HS-5 (cell line): Measurements from ENCODE around the gene B3GAT1.

Source experiments
- DNase-seq: peaks from one replicate; pipeline ENCODE4 v3.0.0-alpha.2; 2012; ENCODE audit warnings: low read depth

B3GAT1 gene

DNA sequence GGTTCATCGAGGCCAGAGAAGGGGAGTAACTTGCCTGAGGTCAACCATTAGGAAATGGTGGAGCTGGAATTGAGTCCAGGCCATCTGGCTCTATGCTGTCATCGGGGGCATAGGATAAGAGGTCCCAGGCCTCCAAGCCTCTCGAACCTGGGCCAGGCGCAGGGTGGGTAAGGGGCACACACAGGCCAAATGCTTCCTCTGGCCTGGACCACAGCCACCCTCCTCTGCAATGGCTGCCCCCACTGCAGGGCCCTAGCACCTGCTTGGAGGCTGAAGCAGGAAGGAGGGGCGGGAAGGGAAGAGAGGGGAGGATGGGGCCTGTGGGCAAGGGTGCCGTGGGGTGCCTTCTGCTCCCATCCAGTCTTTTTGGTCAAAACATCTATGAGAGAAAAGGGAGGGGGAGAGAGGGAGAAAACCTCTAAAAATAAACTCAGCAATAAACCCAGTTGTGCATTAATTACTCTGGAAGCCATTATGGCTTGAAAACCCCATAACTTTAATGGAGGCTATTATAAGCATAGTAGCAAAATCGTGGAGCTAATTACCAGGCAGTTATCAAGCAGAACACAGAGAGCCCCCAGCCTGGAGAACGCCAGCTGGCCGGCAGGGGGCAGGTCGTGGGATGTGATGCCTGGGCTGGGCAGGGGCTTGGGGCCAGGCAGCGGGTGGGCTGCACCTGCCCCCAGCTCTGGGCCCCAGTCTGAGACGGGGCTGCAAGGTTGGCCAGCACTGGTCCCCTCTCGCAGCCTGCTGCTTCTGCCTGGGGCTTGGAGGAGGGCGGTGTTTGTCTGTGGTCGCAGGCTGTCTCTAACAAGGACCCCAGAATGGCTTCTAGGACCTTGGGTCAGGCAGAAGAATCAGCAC, 21.1 kb downstream of the B3GAT1 start:
- no peak for DNase-seq

GRCh38 chr11:134389464-134390180, 22.4 kb downstream of the B3GAT1 start:
- DNase-seq = no peak

GRCh38 chr11:134388590-134388989, 23.5 kb downstream of the B3GAT1 start:
- DNase-seq = no peak

DNA sequence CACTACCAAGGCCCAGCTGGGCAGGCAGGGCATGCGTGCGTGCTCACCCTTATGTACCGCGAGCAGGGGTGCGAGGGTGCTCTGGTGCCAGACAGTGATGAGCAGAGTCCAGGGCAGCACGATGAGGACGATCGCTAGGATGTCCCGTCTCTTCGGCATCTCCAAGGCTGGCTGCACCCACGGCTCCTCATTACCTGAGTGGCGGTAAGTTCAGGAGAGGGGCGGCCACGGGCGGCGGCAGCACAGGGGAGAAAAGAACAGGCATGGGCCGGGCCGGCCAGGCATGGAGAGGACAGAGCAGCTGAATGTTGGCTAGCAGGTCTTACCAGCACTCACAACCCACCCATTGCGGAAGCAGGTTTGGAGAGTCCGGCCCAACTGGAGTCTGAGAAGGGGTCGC, 24.5 kb downstream of the B3GAT1 start:
- no peak for DNase-seq

GRCh38 chr11:134386945-134387344, 25.1 kb downstream of the B3GAT1 start:
- DNase-seq = no peak

GRCh38 chr11:134385774-134386565, 26.1 kb downstream of the B3GAT1 start:
- DNase-seq = no peak

DNA sequence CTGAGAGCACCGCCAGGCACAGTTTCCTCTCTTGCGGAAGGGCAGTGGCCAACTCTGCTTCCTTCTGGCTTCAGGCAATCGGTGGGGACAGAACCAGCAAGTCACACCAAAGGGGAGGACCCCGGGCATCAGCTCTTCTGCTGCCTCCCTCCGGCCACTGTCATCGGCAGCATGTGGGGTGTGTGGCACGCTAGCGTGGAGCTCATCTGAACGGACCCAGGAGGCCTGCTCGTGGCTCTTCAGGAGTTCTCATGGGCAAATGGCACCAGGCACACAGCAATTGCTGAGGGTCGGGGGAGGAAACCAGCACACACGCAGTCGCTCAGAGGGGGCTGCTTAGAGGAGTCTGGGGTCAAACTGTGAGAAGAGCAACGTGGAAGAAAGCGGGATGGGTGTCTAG, 26.9 kb downstream of the B3GAT1 start:
- no peak for DNase-seq

GRCh38 chr11:134384406-134384805, 27.6 kb downstream of the B3GAT1 start:
- DNase-seq = no peak

DNA sequence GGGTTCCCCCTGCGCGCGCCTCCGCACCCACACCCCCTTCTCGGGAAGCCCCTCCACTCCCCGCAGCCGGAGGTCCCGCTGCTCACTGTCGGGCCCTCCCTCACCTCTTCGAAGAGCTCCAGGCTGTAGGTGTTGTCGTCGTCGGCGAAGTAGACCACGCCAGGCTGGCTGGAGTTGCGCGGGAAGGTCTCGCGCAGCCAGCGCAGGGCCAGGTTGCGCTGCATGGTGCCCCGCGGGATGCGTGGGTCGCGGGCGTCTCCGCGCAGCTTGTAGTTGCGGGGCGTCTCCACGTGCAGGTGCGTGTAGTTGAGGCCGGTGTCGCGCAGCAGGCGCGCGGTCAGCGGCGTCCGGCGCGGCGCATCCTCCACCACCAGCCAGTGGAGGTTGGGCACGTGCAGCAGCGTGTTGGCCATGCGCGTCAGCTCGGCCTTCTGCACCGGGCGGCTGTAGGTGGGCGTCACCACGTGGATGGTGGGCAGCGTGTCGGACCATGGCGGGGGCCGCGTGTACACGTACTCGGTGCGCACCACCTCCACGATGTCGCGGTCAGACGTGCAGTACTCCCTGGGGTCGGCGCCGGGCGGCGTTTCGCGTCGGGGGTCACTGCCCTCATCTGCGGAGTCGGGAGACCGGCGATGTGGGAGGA, 28.3 kb downstream of the B3GAT1 start:
- no peak for DNase-seq

GRCh38 chr11:134382830-134383229, 29.2 kb downstream of the B3GAT1 start:
- no peak for DNase-seq

DNA sequence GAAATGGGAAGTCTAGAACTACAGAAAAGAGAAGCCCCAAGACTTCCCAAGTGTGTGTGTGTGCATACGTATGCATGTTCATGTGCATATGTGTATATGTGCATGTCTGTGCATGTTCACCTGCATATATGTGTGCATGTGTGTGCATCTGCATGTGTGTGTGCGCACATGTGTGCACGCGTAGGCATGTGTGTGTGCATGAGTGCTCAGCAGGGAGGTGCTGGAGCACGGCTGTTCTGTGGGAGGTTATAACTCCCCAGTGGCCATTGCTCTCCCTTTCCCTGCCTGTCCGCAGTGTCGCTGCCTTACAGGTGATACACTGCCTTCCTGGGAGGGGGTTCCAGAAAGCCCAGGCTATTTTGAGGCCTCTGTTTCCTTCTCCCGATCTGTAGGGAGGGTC, 29.8 kb downstream of the B3GAT1 start:
- no peak for DNase-seq

GRCh38 chr11:134380785-134381184, 31.3 kb downstream of the B3GAT1 start:
- no peak for DNase-seq

- DNase-seq = no peak
Observed at GRCh38 chr11:134380229-134380628, 31.8 kb downstream of the B3GAT1 start.

GRCh38 chr11:134379241-134379640, 32.8 kb downstream of the B3GAT1 start:
- DNase-seq = no peak

DNA sequence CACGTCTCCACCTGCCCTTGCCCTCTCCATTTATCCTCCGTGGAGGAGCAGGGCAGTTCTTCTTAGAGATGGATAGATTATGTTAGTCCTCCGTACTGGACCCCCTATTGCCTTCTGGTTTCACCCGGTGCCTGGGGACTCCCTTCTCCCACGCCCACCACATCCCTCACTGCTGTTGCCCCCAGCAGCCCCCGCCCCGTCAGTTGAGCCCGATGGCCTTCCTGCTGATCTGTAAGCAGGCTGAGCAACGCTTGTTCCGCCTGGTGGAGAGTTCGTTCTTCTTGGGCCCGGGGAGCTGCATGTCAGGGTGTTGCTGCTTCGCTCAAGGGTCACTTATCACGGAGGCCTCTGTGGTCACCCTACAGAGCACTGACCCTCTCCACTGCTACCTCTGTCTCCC, 34.2 kb downstream of the B3GAT1 start:
- no peak for DNase-seq

DNA sequence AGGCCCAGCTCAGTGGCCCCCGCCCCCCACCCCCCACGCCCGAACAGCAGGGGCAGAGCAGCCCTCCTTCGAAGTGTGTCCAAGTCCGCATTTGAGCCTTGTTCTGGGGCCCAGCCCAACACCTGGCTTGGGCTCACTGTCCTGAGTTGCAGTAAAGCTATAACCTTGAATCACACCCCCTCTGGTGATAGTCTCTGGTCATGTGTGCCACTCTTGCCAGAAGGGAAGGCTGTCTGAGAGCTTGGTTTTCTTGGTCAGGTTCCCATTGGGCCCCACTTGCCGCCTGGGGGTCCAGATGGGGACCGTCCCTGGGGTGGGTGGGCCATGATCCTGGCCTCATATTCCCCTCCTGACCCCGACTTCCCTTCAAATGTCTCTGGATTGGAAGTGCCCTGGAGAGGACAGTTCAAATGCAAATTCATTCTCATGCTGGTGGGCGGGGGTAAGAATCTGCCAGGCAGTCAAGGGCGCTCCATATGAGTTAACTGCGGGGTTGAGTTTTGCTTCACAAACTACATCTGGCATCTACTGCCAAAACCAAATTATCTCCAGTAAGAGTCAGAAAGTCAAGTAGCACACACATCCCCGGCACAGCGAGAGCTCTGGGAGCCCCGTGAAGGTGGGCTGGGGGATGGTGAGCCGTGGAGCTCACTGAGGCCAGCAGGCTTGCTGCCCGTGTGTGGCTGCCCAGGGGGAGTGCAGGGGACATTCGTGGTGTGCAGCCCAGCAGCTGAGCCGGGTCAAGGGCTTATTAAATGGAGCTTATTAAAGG, 35.7 kb downstream of the B3GAT1 start:
- DNase-seq = no peak

DNA sequence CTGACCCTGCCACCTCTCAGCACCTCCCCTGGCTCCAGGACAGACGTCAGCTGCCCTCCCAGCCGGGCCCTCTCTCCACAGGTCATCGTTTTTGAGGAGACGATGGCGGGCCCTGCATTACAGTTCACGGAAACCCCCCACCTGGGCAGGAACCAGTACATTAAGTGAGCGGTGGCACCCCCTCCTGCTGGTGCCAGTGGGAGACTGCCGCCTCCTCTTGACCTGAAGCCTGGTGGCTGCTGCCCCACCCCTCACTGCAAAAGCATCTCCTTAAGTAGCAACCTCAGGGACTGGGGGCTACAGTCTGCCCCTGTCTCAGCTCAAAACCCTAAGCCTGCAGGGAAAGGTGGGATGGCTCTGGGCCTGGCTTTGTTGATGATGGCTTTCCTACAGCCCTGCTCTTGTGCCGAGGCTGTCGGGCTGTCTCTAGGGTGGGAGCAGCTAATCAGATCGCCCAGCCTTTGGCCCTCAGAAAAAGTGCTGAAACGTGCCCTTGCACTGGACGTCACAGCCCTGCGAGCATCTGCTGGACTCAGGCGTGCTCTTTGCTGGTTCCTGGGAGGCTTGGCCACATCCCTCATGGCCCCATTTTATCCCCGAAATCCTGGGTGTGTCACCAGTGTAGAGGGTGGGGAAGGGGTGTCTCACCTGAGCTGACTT, 37.0 kb downstream of the B3GAT1 start:
- DNase-seq = no peak

- no peak for DNase-seq
Observed at GRCh38 chr11:134374171-134374570, 37.9 kb downstream of the B3GAT1 start.

DNA sequence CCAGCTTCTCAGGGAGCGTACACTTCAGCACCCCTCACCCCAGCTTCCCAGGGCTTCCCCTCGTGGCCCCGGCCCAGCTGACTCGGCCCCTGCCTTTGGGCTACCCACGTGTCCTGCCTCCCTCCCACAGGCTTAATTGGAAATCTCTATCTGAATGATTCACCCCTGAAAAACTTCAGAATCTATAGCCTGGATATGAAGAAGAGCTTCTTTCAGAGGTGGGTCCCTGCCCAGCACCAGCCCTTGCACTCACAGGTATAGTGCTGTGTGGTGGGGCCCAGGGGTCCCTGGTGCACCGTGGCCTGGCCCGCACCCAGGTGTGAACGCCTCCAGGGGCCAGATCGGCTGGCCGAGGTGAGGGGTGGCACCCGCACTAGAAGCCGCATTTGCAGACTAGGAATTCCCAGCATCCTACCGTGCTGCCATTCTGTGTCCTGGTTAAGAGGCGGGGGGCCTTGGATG, 38.4 kb downstream of the B3GAT1 start:
- no peak for DNase-seq

GRCh38 chr11:134372961-134373360, 39.1 kb downstream of the B3GAT1 start:
- DNase-seq = no peak

GRCh38 chr11:134372536-134372935, 39.5 kb downstream of the B3GAT1 start:
- no peak for DNase-seq
